ENCODE measurements around the gene SLC7A8.
"Not testable (repeated sequence)": the region's sequence is repeated elsewhere in the genome, so short reads cannot be mapped to it uniquely, and the experiment has no call there.

DNA sequence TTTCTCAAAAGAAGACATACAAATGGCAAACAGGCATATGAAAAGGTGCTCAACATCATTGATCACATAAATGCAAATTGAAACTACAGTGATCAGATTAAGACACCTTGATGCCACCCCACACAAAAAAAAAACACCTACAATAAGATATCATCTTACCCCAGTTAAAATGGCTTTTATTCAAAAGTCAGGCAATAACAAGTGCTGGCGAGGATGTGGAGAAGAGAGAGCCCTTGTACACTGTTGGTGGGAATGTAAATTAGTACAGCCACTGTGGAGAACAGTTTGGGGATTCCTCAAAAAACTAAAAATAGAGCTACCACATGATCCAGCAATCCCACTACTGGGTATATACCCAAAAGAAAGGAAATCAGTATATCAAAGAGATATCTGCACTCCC, 41.5 kb upstream of the SLC7A8 start:
- not testable (repeated sequence) for TF ChIP-seq POLR2AphosphoS5 (IDR thresholded peaks at IDR 0.05; ENCODE audit: low read depth); GABPA (IDR thresholded peaks at IDR 0.05; ENCODE audit: low read depth); SPI1 (IDR thresholded peaks at IDR 0.05; ENCODE audit: borderline replicate concordance, low read depth)
- TF ChIP-seq, protein P1, sequence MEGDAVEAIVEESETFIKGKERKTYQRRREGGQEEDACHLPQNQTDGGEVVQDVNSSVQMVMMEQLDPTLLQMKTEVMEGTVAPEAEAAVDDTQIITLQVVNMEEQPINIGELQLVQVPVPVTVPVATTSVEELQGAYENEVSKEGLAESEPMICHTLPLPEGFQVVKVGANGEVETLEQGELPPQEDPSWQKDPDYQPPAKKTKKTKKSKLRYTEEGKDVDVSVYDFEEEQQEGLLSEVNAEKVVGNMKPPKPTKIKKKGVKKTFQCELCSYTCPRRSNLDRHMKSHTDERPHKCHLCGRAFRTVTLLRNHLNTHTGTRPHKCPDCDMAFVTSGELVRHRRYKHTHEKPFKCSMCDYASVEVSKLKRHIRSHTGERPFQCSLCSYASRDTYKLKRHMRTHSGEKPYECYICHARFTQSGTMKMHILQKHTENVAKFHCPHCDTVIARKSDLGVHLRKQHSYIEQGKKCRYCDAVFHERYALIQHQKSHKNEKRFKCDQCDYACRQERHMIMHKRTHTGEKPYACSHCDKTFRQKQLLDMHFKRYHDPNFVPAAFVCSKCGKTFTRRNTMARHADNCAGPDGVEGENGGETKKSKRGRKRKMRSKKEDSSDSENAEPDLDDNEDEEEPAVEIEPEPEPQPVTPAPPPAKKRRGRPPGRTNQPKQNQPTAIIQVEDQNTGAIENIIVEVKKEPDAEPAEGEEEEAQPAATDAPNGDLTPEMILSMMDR (IDR thresholded peaks at IDR 0.05; ENCODE audit: insufficient read depth, low read length): not testable (repeated sequence)
- TF ChIP-seq, protein P2, sequence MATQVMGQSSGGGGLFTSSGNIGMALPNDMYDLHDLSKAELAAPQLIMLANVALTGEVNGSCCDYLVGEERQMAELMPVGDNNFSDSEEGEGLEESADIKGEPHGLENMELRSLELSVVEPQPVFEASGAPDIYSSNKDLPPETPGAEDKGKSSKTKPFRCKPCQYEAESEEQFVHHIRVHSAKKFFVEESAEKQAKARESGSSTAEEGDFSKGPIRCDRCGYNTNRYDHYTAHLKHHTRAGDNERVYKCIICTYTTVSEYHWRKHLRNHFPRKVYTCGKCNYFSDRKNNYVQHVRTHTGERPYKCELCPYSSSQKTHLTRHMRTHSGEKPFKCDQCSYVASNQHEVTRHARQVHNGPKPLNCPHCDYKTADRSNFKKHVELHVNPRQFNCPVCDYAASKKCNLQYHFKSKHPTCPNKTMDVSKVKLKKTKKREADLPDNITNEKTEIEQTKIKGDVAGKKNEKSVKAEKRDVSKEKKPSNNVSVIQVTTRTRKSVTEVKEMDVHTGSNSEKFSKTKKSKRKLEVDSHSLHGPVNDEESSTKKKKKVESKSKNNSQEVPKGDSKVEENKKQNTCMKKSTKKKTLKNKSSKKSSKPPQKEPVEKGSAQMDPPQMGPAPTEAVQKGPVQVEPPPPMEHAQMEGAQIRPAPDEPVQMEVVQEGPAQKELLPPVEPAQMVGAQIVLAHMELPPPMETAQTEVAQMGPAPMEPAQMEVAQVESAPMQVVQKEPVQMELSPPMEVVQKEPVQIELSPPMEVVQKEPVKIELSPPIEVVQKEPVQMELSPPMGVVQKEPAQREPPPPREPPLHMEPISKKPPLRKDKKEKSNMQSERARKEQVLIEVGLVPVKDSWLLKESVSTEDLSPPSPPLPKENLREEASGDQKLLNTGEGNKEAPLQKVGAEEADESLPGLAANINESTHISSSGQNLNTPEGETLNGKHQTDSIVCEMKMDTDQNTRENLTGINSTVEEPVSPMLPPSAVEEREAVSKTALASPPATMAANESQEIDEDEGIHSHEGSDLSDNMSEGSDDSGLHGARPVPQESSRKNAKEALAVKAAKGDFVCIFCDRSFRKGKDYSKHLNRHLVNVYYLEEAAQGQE (IDR thresholded peaks at IDR 0.05; ENCODE audit: insufficient replicate concordance, low read depth): not testable (repeated sequence)
